Measurements from ENCODE around the gene FAM181A.

The FAM181A gene

GRCh38 chr14:93967637-93968250, 40.6 kb downstream of the FAM181A start:
- TF ChIP-seq EZH2 (IDR thresholded peaks at IDR 0.05; ENCODE audit: borderline replicate concordance, low read depth, low read length, severe bottlenecking), result no peak
- TF ChIP-seq, protein P1, sequence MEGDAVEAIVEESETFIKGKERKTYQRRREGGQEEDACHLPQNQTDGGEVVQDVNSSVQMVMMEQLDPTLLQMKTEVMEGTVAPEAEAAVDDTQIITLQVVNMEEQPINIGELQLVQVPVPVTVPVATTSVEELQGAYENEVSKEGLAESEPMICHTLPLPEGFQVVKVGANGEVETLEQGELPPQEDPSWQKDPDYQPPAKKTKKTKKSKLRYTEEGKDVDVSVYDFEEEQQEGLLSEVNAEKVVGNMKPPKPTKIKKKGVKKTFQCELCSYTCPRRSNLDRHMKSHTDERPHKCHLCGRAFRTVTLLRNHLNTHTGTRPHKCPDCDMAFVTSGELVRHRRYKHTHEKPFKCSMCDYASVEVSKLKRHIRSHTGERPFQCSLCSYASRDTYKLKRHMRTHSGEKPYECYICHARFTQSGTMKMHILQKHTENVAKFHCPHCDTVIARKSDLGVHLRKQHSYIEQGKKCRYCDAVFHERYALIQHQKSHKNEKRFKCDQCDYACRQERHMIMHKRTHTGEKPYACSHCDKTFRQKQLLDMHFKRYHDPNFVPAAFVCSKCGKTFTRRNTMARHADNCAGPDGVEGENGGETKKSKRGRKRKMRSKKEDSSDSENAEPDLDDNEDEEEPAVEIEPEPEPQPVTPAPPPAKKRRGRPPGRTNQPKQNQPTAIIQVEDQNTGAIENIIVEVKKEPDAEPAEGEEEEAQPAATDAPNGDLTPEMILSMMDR (IDR thresholded peaks at IDR 0.05; ENCODE audit: borderline replicate concordance, extremely low read depth, low read length, poor library complexity, severe bottlenecking), result no peak
- Histone ChIP-seq H3K4me1 (ENCODE audit: insufficient read depth, low read length) (no peaks in the 10 kb centered on the region), H3K79me2 (ENCODE audit: insufficient read depth, low read length) (no peaks in the 10 kb centered on the region), H3K9ac (ENCODE audit: low read depth, low read length) (no peak overlapping the region), H3K36me3 (ENCODE audit: insufficient read depth, low read length) (no peaks in the 10 kb centered on the region), H2AFZ (ENCODE audit: low read depth, low read length) (no peak overlapping the region), H3K9me3 (ENCODE audit: insufficient read depth, low read length, severe bottlenecking) (no peaks in the 10 kb centered on the region), H3K27me3 (ENCODE audit: insufficient read depth, low read length, poor library complexity) (peaks cover 10% of the 10 kb centered on the region), H3K27ac (ENCODE audit: low read length) (no peak overlapping the region), H3K4me2 (ENCODE audit: insufficient read depth, low read length) (no peak overlapping the region), H3K4me3 (ENCODE audit: low read depth in 1 of 2, low read length in 2 of 2) (no peak overlapping the region), H4K20me1 (ENCODE audit: insufficient read depth, low read length) (peaks cover 8% of the 10 kb centered on the region; the same call in 1 of the 2 replicates)
- ATAC-seq (ENCODE audit: insufficient read depth, low read depth) (no peak), DNase-seq (no peak)

- peaks cover 13% of the 10 kb centered on the region for H3K27me3 ChIP-seq (ENCODE audit: insufficient read depth, low read length, poor library complexity)
- no peak overlapping the region for H3K4me3 ChIP-seq (ENCODE audit: low read depth in 1 of 2, low read length in 2 of 2)
- H3K36me3 ChIP-seq (ENCODE audit: insufficient read depth, low read length), result no peaks in the 10 kb centered on the region
- H3K79me2 ChIP-seq (ENCODE audit: insufficient read depth, low read length), result no peaks in the 10 kb centered on the region
- H3K27ac ChIP-seq (ENCODE audit: low read length), result no peak overlapping the region
- no peaks in the 10 kb centered on the region for H3K9me3 ChIP-seq (ENCODE audit: insufficient read depth, low read length, severe bottlenecking)
- DNase-seq (no peak), ATAC-seq (ENCODE audit: insufficient read depth, low read depth) (no peak)
- no peak overlapping the region for H3K4me2 ChIP-seq (ENCODE audit: insufficient read depth, low read length)
- TF ChIP-seq, protein P1 (IDR thresholded peaks at IDR 0.05; ENCODE audit: borderline replicate concordance, extremely low read depth, low read length, poor library complexity, severe bottlenecking), result no peak
- no peak for TF ChIP-seq EZH2 (IDR thresholded peaks at IDR 0.05; ENCODE audit: borderline replicate concordance, low read depth, low read length, severe bottlenecking)
- H2AFZ ChIP-seq (ENCODE audit: low read depth, low read length), result no peak overlapping the region
- peaks cover 8% of the 10 kb centered on the region; the same call in 1 of the 2 replicates for H4K20me1 ChIP-seq (ENCODE audit: insufficient read depth, low read length)
- no peaks in the 10 kb centered on the region for H3K4me1 ChIP-seq (ENCODE audit: insufficient read depth, low read length)
- H3K9ac ChIP-seq (ENCODE audit: low read depth, low read length), result no peak overlapping the region
These were observed 42.1 kb downstream of the FAM181A start for GRCh38 chr14:93969082-93969828.

GRCh38 chr14:93970585-93970964, 43.4 kb downstream of the FAM181A start:
- H3K4me2 ChIP-seq (ENCODE audit: insufficient read depth, low read length), result no peak overlapping the region
- H3K79me2 ChIP-seq (ENCODE audit: insufficient read depth, low read length), result no peaks in the 10 kb centered on the region
- H3K27ac ChIP-seq (ENCODE audit: low read length), result no peak overlapping the region
- H3K27me3 ChIP-seq (ENCODE audit: insufficient read depth, low read length, poor library complexity), result peaks cover 15% of the 10 kb centered on the region
- no peak overlapping the region for H2AFZ ChIP-seq (ENCODE audit: low read depth, low read length)
- no peak for TF ChIP-seq EZH2 (IDR thresholded peaks at IDR 0.05; ENCODE audit: borderline replicate concordance, low read depth, low read length, severe bottlenecking)
- TF ChIP-seq, protein P1 (IDR thresholded peaks at IDR 0.05; ENCODE audit: borderline replicate concordance, extremely low read depth, low read length, poor library complexity, severe bottlenecking), result peak; percentile 20
- ATAC-seq (ENCODE audit: insufficient read depth, low read depth) (peak; percentile 65; the same call in 2 of the 3 replicates), DNase-seq (no peak)
- H3K9ac ChIP-seq (ENCODE audit: low read depth, low read length), result no peak overlapping the region
- H3K9me3 ChIP-seq (ENCODE audit: insufficient read depth, low read length, severe bottlenecking), result no peaks in the 10 kb centered on the region
- H3K4me1 ChIP-seq (ENCODE audit: insufficient read depth, low read length), result no peaks in the 10 kb centered on the region
- peaks cover 8% of the 10 kb centered on the region; the same call in 1 of the 2 replicates for H4K20me1 ChIP-seq (ENCODE audit: insufficient read depth, low read length)
- H3K4me3 ChIP-seq (ENCODE audit: low read depth in 1 of 2, low read length in 2 of 2), result no peak overlapping the region
- H3K36me3 ChIP-seq (ENCODE audit: insufficient read depth, low read length), result no peaks in the 10 kb centered on the region

All from DND-41 (cell line).